LNCaP clone FGC (cell line): Measurements from ENCODE around the gene HBA2.
A peak's percentile ranks its signal among the peaks of the same experiment; 100 is the strongest.

Experiments
- DNase-seq: peaks from one replicate; pipeline ENCODE4 v3.0.0-alpha.2; 2011; ENCODE audit warnings: low read depth
- H3K4me3 ChIP-seq: 2 replicates; pipeline ENCODE4 v1.5.1; 2011; ENCODE audit warnings: mild to moderate bottlenecking, low read depth, low read length, control low read depth
- CTCF ChIP-seq: IDR thresholded peaks from 2 replicates; pipeline ENCODE4 v1.5.1; 2012; ENCODE audit warnings: mild to moderate bottlenecking; ENCODE audit not compliant: control insufficient read depth, insufficient read depth; ENCODE audit errors: extremely low read depth

Gene HBA2

GRCh38 chr16:138049-138417 is 34.6 kb upstream of the HBA2 start:
- DNase-seq: no peak
- TF ChIP-seq CTCF: no peak
- H3K4me3 ChIP-seq: peak overlapping the region; percentile 81

GRCh38 chr16:140175-140857 is 32.4 kb upstream of the HBA2 start:
- TF ChIP-seq CTCF: no peak
- H3K4me3 ChIP-seq: no peak overlapping the region
- DNase-seq: no peak

- TF ChIP-seq CTCF: no peak
- H3K4me3 ChIP-seq: no peak overlapping the region
- no peak for DNase-seq
These were observed 30.2 kb upstream of the HBA2 start for GRCh38 chr16:142405-142967.

- TF ChIP-seq CTCF: no peak
- DNase-seq: no peak
- H3K4me3 ChIP-seq: no peak overlapping the region
These were observed 29.6 kb upstream of the HBA2 start for GRCh38 chr16:143047-143446.

- H3K4me3 ChIP-seq: no peak overlapping the region
- TF ChIP-seq CTCF: no peak
- DNase-seq: no peak
These were observed 29.2 kb upstream of the HBA2 start for GRCh38 chr16:143456-143855.

- no peak for TF ChIP-seq CTCF
- no peak overlapping the region for H3K4me3 ChIP-seq
- DNase-seq: no peak
These were observed 27.9 kb upstream of the HBA2 start for GRCh38 chr16:144797-145252.

- no peak for TF ChIP-seq CTCF
- no peak for DNase-seq
- no peak overlapping the region for H3K4me3 ChIP-seq
These were observed 26.0 kb upstream of the HBA2 start for GRCh38 chr16:146646-147045.
